HEK293 (cell line): ENCODE data around the gene RPL6.
A peak's percentile ranks its signal among the peaks of the same experiment; 100 is the strongest.

Experiments used
- GFI1B ChIP-seq: fragments of 450-650 bp; formaldehyde crosslinking; IDR thresholded peaks from 2 replicates; pipeline ENCODE4 v1.5.1; 2016; ENCODE audit warnings: missing biosample characterization, missing genetic modification characterization
- HIC1 ChIP-seq: fragments of 450-650 bp; formaldehyde crosslinking; IDR thresholded peaks from 2 replicates; pipeline ENCODE4 v1.5.1; 2016; ENCODE audit warnings: missing biosample characterization, missing genetic modification characterization
- KLF1 ChIP-seq: fragments of 450-650 bp; formaldehyde crosslinking; IDR thresholded peaks from 2 replicates; pipeline ENCODE4 v1.5.1; 2016; ENCODE audit warnings: missing biosample characterization, missing genetic modification characterization
- KLF16 ChIP-seq: fragments of 450-650 bp; formaldehyde crosslinking; IDR thresholded peaks from 2 replicates; pipeline ENCODE4 v1.5.1; 2017; ENCODE audit warnings: missing biosample characterization, missing genetic modification characterization
- KLF7 ChIP-seq: fragments of 450-650 bp; formaldehyde crosslinking; IDR thresholded peaks from 2 replicates; pipeline ENCODE4 v1.5.1; 2016; ENCODE audit warnings: missing biosample characterization, missing genetic modification characterization, borderline replicate concordance
- OVOL3 ChIP-seq: fragments of 450-650 bp; formaldehyde crosslinking; IDR thresholded peaks from 2 replicates; pipeline ENCODE4 v1.5.1; 2016; ENCODE audit warnings: missing biosample characterization, missing genetic modification characterization
- PATZ1 ChIP-seq: fragments of 450-650 bp; formaldehyde crosslinking; IDR thresholded peaks from 2 replicates; pipeline ENCODE4 v1.5.1; 2016; ENCODE audit warnings: missing biosample characterization, missing genetic modification characterization
- PRDM10 ChIP-seq: fragments of 450-650 bp; formaldehyde crosslinking; IDR thresholded peaks from 2 replicates; pipeline ENCODE4 v1.5.1; 2016; ENCODE audit warnings: missing biosample characterization, missing genetic modification characterization
- YY2 ChIP-seq: fragments of 450-650 bp; formaldehyde crosslinking; IDR thresholded peaks from 2 replicates; pipeline ENCODE4 v1.5.1; 2016; ENCODE audit warnings: missing biosample characterization, missing genetic modification characterization
- ZNF114 ChIP-seq: fragments of 450-650 bp; formaldehyde crosslinking; IDR thresholded peaks from 2 replicates; pipeline ENCODE4 v1.5.0; 2017; ENCODE audit warnings: missing biosample characterization, missing genetic modification characterization
- ZNF184 ChIP-seq: fragments of 450-650 bp; IDR thresholded peaks from 2 replicates; pipeline ENCODE4 v1.5.1; 2018; ENCODE audit warnings: missing biosample characterization, mild to moderate bottlenecking, missing genetic modification characterization
- ZNF248 ChIP-seq: fragments of 450-650 bp; formaldehyde crosslinking; IDR thresholded peaks from 2 replicates; pipeline ENCODE4 v1.5.1; 2017; ENCODE audit warnings: missing biosample characterization, missing genetic modification characterization
- ZNF266 ChIP-seq: fragments of 450-650 bp; formaldehyde crosslinking; IDR thresholded peaks from 2 replicates; pipeline ENCODE4 v1.5.1; 2016; ENCODE audit warnings: missing biosample characterization, missing genetic modification characterization, low read depth
- ZNF280D ChIP-seq: fragments of 450-650 bp; formaldehyde crosslinking; IDR thresholded peaks from 2 replicates; pipeline ENCODE4 v1.5.1; 2016; ENCODE audit warnings: missing biosample characterization, missing genetic modification characterization
- ZNF354C ChIP-seq: fragments of 450-650 bp; formaldehyde crosslinking; IDR thresholded peaks from 2 replicates; pipeline ENCODE4 v1.5.1; 2016; ENCODE audit warnings: missing biosample characterization, missing genetic modification characterization, low read depth, borderline replicate concordance
- ZNF366 ChIP-seq: fragments of 450-650 bp; formaldehyde crosslinking; conservative IDR thresholded peaks from 2 replicates; pipeline ENCODE4 v1.5.1; 2016; ENCODE audit warnings: missing biosample characterization, missing genetic modification characterization
- ZNF391 ChIP-seq: fragments of 450-650 bp; formaldehyde crosslinking; IDR thresholded peaks from 2 replicates; pipeline ENCODE4 v1.5.1; 2016; ENCODE audit warnings: low read depth, missing biosample characterization, missing genetic modification characterization, borderline replicate concordance
- ZNF404 ChIP-seq: fragments of 450-650 bp; formaldehyde crosslinking; IDR thresholded peaks from 2 replicates; pipeline ENCODE4 v1.5.1; 2017; ENCODE audit warnings: missing biosample characterization, missing genetic modification characterization
- ZNF548 ChIP-seq: fragments of 450-650 bp; formaldehyde crosslinking; IDR thresholded peaks from 2 replicates; pipeline ENCODE4 v1.5.1; 2016; ENCODE audit warnings: missing biosample characterization, missing genetic modification characterization
- ZNF558 ChIP-seq: fragments of 450-650 bp; formaldehyde crosslinking; IDR thresholded peaks from 2 replicates; pipeline ENCODE4 v1.5.1; 2016; ENCODE audit warnings: missing biosample characterization, missing genetic modification characterization
- ZNF561 ChIP-seq: fragments of 450-650 bp; IDR thresholded peaks from 2 replicates; pipeline ENCODE4 v1.5.1; 2018; ENCODE audit warnings: missing biosample characterization, missing genetic modification characterization, borderline replicate concordance
- ZNF580 ChIP-seq: fragments of 450-650 bp; formaldehyde crosslinking; IDR thresholded peaks from 2 replicates; pipeline ENCODE4 v1.5.1; 2016; ENCODE audit warnings: missing biosample characterization, missing genetic modification characterization
- ZNF658 ChIP-seq: fragments of 450-650 bp; formaldehyde crosslinking; IDR thresholded peaks from 2 replicates; pipeline ENCODE4; 2016; ENCODE audit warnings: missing biosample characterization, missing genetic modification characterization
- ZNF777 ChIP-seq: fragments of 450-650 bp; formaldehyde crosslinking; IDR thresholded peaks from 2 replicates; pipeline ENCODE4 v1.5.1; 2017; ENCODE audit warnings: missing biosample characterization, missing genetic modification characterization, borderline replicate concordance
- ZSCAN18 ChIP-seq: fragments of 450-650 bp; formaldehyde crosslinking; IDR thresholded peaks from 2 replicates; pipeline ENCODE4 v1.5.1; 2016; ENCODE audit warnings: missing biosample characterization, missing genetic modification characterization
- ZSCAN30 ChIP-seq: fragments of 450-650 bp; IDR thresholded peaks from 2 replicates; pipeline ENCODE4 v1.5.1; 2018; ENCODE audit warnings: missing biosample characterization, mild to moderate bottlenecking, missing genetic modification characterization, moderate library complexity

The RPL6 gene

GRCh38 chr12:112409064-112409905 lies at the start of gene RPL6 (continued):
- no peak for TF ChIP-seq OVOL3 (tag by site-specific recombination)
- peak; percentile 53; the same call in 1 of the 2 replicates for TF ChIP-seq ZSCAN30 (tag by site-specific recombination)
- TF ChIP-seq KLF1 (tag by site-specific recombination) = no peak
- peak; percentile 92; the same call in 1 of the 2 replicates for TF ChIP-seq ZNF561 (tag by site-specific recombination)
- no peak for TF ChIP-seq ZNF366
- TF ChIP-seq ZNF580 = peak; percentile 93
- TF ChIP-seq ZNF558 = 0 out of 2 replicates have a peak, but pooled peaks have one; percentile 2
- peak; percentile 6; the same call in 1 of the 2 replicates for TF ChIP-seq GFI1B (tag by site-specific recombination)
- TF ChIP-seq ZNF248 (tag by site-specific recombination) = no peak
- no peak for TF ChIP-seq ZNF354C (tag by site-specific recombination)
- no peak for TF ChIP-seq ZNF114 (tag by site-specific recombination)
- TF ChIP-seq ZNF280D (tag by site-specific recombination) = no peak
- no peak for TF ChIP-seq HIC1
- TF ChIP-seq ZNF548 (tag by site-specific recombination) = peak; percentile 69; the same call in 1 of the 2 replicates
- TF ChIP-seq ZNF266 (tag by site-specific recombination) = no peak
- 0 out of 2 replicates have a peak, but pooled peaks have one; percentile 9 for TF ChIP-seq YY2 (tag by site-specific recombination)
- TF ChIP-seq PRDM10 (tag by site-specific recombination) = peak; percentile 52
- peak; percentile 43; the same call in 1 of the 2 replicates for TF ChIP-seq KLF16 (tag by site-specific recombination)
- TF ChIP-seq PATZ1 = peak; percentile 43; the same call in 1 of the 2 replicates
- TF ChIP-seq ZSCAN18 = peak; percentile 61
- no peak for TF ChIP-seq ZNF184 (tag by site-specific recombination)
- no peak for TF ChIP-seq ZNF404 (tag by site-specific recombination)
- TF ChIP-seq ZNF777 = no peak
- no peak for TF ChIP-seq ZNF658 (tag by site-specific recombination)
- TF ChIP-seq ZNF391 = peak; percentile 71; the same call in 1 of the 2 replicates
- TF ChIP-seq KLF7 = no peak; the same call in 1 of the 2 replicates
